Measurements from ENCODE around the gene LRTM2. TPM values are rescaled to one million over a fixed set of nuclear protein-coding genes. Genes with fewer than 3 reads are reported as not detected.
A peak's percentile ranks its signal among the peaks of the same experiment; 100 is the strongest.

LRTM2 gene
- total and polyA plus RNA-seq, 2 of the 4 experiments (the other 2 are of a cell fraction) = not detected

GRCh38 chr12:1773937-1774655, 46.3 kb upstream of the LRTM2 start:
- WGBS, 2 experiments (ENCODE audit: extremely low coverage in 2 of 2, insufficient read length in 1 of 2) = no CpG with 5 or more reads among the region's 4 CpGs
- Histone ChIP-seq H2BK5ac (ENCODE audit: low read depth, low read length, poor library complexity, severe bottlenecking) (no peak overlapping the region), H2AFZ (replicated peaks; ENCODE audit: low read length, poor library complexity) (no peak overlapping the region), H3K56ac (ENCODE audit: extremely low read depth, insufficient read depth, low read length) (no peak overlapping the region), H3K9me1 (ENCODE audit: insufficient read depth, low read length) (peaks cover 19% of the 10 kb centered on the region), H3K14ac (replicated peaks; ENCODE audit: low read depth, low read length) (0 out of 2 replicates have a peak overlapping the region, but pooled peaks have one; percentile 2), H4K91ac (ENCODE audit: insufficient read depth, low read depth, low read length) (no peak overlapping the region), H2AK9ac (replicated peaks; ENCODE audit: low read depth, low read length, poor library complexity) (no peak overlapping the region), H3K18ac (ENCODE audit: low read depth, low read length) (no peak overlapping the region), H3K4ac (ENCODE audit: low read depth, low read length) (no peak overlapping the region), H3K4me3 (ENCODE audit: insufficient read depth, low read depth, low read length) (no peak overlapping the region), H3K4me2 (ENCODE audit: low read depth, low read length) (no peak overlapping the region), H2BK20ac (ENCODE audit: low read depth, low read length) (no peak overlapping the region), H3K4me1 (ENCODE audit: control insufficient read depth, insufficient read depth, low read length) (peaks cover 18% of the 10 kb centered on the region), H4K5ac (ENCODE audit: low read depth, low read length) (no peak overlapping the region), H3K23ac (ENCODE audit: low read depth, low read length) (no peak overlapping the region), H3K79me1 (ENCODE audit: low read depth in 1 of 2, low read length in 2 of 2) (peaks cover 18 to 53% of the 10 kb centered on the region in 2 experiments), H2BK120ac (ENCODE audit: low read depth, low read length) (no peak overlapping the region), H3K27ac (ENCODE audit: insufficient read depth, low read length) (no peak overlapping the region), H3K36me3 (ENCODE audit: control insufficient read depth, insufficient read depth, low read length) (no peaks in the 10 kb centered on the region; the same call in 1 of the 2 replicates), H3K27me3 (ENCODE audit: control insufficient read depth, insufficient read depth, low read length) (no peaks in the 10 kb centered on the region), H4K20me1 (ENCODE audit: insufficient read depth, low read length) (peaks cover 10% of the 10 kb centered on the region; the same call in 1 of the 2 replicates), H3K9ac (ENCODE audit: low read depth, low read length) (no peak overlapping the region), H2BK15ac (ENCODE audit: low read depth, low read length) (no peak overlapping the region), H3K9me3 (ENCODE audit: control insufficient read depth, insufficient read depth, low read length) (no peaks in the 10 kb centered on the region), H2AK5ac (ENCODE audit: low read depth, low read length) (0 out of 2 replicates have a peak overlapping the region, but pooled peaks have one; percentile 5), H4K8ac (ENCODE audit: low read depth in 2 of 2, low read length in 2 of 2) (no peak overlapping the region)
- peak; percentile 11 for DNase-seq
- no TSS peak for BruUV-seq (replicated peaks)
- CTCF ChIA-PET = no interaction called here
- dilution Hi-C loops (cut with HindIII; ENCODE audit: low sequenced_read_pairs, unreplicated experiment) = no loop called here
- POLR2A ChIA-PET (ENCODE audit: unreplicated experiment) = no interaction called here
- TF ChIP-seq CTCF (conservative IDR thresholded peaks at IDR 0.05; ENCODE audit: low read depth, low read length) (no peak), FOS (IDR thresholded peaks at IDR 0.05; ENCODE audit: low read depth, low read length) (no peak), SMC3 (IDR thresholded peaks at IDR 0.05; ENCODE audit: low read depth, low read length) (no peak), MAZ (IDR thresholded peaks at IDR 0.05; ENCODE audit: borderline replicate concordance, low read depth, low read length) (no peak), CEBPB (IDR thresholded peaks at IDR 0.05; ENCODE audit: low read depth, low read length) (no peak), POLR2A (IDR thresholded peaks at IDR 0.05; ENCODE audit: low read depth, low read length) (no peak), BHLHE40 (IDR thresholded peaks at IDR 0.05; ENCODE audit: low read depth, low read length) (no peak), RAD21 (IDR thresholded peaks at IDR 0.05; ENCODE audit: low read length) (no peak), MAFK (IDR thresholded peaks at IDR 0.05; ENCODE audit: low read depth, low read length) (no peak), RFX5 (IDR thresholded peaks at IDR 0.05; ENCODE audit: low read depth, low read length) (no peak), MXI1 (IDR thresholded peaks at IDR 0.05; ENCODE audit: borderline replicate concordance, low read depth, low read length) (no peak)
- ATAC-seq (ENCODE audit: low read depth) = peak; percentile 40; the same call in 1 of the 2 replicates
- in situ Hi-C loops (cut with MboI; ENCODE audit: low sequenced_read_pairs) = no loop called here
- intact Hi-C loops (cut with micrococcal nuclease) = no loop called here

Measured in IMR-90 (cell line).